ENCODE measurements around the gene ZNF474.

- TF ChIP-seq CTCF (IDR thresholded peaks at IDR 0.05) = no peak
- no peak for TF ChIP-seq POLR2AphosphoS5 (IDR thresholded peaks at IDR 0.05)
These were observed 8.4 kb downstream of the ZNF474 start for GRCh38 chr5:122137702-122138101.
